Chondrocyte (in vitro differentiated cells): ENCODE data around the gene VANGL2. TPM values are rescaled to one million over a fixed set of nuclear protein-coding genes. Genes with fewer than 3 reads are reported as not detected.

Experiments
- DNase-seq: peaks from one replicate; pipeline ENCODE4 v3.0.0; 2021; ENCODE audit warnings: mixed read lengths, low spot score
- H3K27ac Mint-ChIP-seq: one replicate; pipeline ENCODE4 v1.8.0; 2021; ENCODE audit warnings: mild to moderate bottlenecking, moderate library complexity, mixed read lengths; ENCODE audit not compliant: unreplicated experiment
- H3K27me3 Mint-ChIP-seq: 2 replicates; pipeline ENCODE4 v1.8.0; 2021; ENCODE audit warnings: low read depth, mixed read lengths
- H3K36me3 Mint-ChIP-seq: 2 replicates; pipeline ENCODE4 v1.8.0; 2021; ENCODE audit warnings: low read depth, mixed read lengths
- H3K4me1 Mint-ChIP-seq: 2 replicates; pipeline ENCODE4 v1.8.0; 2021; ENCODE audit warnings: low read depth, mild to moderate bottlenecking, mixed read lengths
- H3K4me3 Mint-ChIP-seq: one replicate; pipeline ENCODE4 v1.8.0; 2021; ENCODE audit warnings: mild to moderate bottlenecking, moderate library complexity, mixed read lengths; ENCODE audit not compliant: unreplicated experiment
- H3K9me3 Mint-ChIP-seq: 2 replicates; pipeline ENCODE4 v1.8.0; 2021; ENCODE audit warnings: low read depth, mixed read lengths
- total RNA-seq: library from RNA; stranded (reverse); gene quantifications from 3 replicates; pipeline ENCODE4 v1.2.1, GENCODE V29; 2021
- TF ChIP-seq, protein P1 (sequence below): fragments of 200-600 bp; sonication (generic); IDR thresholded peaks from 2 replicates; pipeline ENCODE4 v1.5.0; 2021; ENCODE audit warnings: antibody characterized with exemption, mild to moderate bottlenecking, moderate library complexity

The VANGL2 gene
- total RNA-seq, 1 donor from 2014 or later = 11.3 TPM

DNA sequence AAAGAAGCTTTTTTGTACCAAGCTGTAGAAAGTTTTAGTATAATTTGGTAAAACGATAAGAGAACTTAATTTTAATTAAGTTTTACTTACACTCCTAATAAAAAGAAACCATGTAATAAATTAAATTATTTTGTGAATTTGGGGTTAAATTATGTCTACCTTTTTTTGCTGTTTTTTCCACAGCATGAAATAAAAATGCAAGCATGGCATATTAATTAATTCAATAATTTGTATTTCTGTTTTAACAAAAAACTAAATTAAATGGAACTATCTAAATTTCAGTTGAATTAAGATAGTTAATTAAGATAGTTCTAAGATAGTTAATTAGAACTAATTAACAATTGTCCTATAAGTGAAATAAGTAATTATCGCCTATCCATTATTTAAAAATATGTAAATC, 39.4 kb downstream of the VANGL2 start:
- Mint-ChIP-seq H3K4me1 (no peaks in the 10 kb centered on the region), H3K27ac (no peak overlapping the region), H3K36me3 (peaks cover 1% of the 10 kb centered on the region), H3K4me3 (no peak overlapping the region), H3K9me3 (no peaks in the 10 kb centered on the region), H3K27me3 (peaks cover 28% of the 10 kb centered on the region)
- DNase-seq = no peak
- TF ChIP-seq, protein P1, sequence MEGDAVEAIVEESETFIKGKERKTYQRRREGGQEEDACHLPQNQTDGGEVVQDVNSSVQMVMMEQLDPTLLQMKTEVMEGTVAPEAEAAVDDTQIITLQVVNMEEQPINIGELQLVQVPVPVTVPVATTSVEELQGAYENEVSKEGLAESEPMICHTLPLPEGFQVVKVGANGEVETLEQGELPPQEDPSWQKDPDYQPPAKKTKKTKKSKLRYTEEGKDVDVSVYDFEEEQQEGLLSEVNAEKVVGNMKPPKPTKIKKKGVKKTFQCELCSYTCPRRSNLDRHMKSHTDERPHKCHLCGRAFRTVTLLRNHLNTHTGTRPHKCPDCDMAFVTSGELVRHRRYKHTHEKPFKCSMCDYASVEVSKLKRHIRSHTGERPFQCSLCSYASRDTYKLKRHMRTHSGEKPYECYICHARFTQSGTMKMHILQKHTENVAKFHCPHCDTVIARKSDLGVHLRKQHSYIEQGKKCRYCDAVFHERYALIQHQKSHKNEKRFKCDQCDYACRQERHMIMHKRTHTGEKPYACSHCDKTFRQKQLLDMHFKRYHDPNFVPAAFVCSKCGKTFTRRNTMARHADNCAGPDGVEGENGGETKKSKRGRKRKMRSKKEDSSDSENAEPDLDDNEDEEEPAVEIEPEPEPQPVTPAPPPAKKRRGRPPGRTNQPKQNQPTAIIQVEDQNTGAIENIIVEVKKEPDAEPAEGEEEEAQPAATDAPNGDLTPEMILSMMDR = no peak

DNA sequence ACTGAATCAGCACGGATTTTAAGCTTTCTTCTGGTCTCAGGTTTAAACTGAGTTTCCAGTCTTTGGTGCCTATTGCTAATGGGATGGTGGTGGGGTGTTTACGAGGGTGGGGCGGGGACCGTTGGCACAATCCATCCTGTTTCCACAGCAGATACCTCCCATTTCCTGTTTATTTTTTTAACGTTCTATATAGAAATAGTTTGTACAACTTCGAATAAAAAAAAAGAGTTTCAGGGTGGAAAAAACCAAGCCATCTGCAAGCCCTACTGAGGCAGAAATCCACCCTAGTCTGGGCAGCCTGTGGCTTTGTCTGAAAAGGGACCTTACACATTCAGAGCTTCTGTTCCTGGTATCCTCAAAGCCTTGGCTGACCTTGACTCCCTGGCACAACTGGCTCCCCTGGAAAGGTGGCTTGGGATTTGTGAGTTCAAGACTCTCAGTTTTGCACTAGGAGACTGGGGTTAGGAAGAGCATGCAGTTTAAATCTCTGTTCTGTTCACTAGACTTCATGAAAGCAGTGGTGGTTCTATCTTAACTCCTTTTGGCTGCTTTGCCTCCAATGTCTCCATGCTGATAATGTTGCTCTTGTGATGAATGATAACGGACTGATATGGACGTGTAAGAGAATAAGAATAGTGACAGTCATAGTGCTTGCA, 46.7 kb downstream of the VANGL2 start:
- Mint-ChIP-seq H3K27ac (no peak overlapping the region), H3K9me3 (no peaks in the 10 kb centered on the region), H3K27me3 (peaks cover 27% of the 10 kb centered on the region), H3K36me3 (no peaks in the 10 kb centered on the region), H3K4me3 (no peak overlapping the region), H3K4me1 (no peaks in the 10 kb centered on the region)
- DNase-seq = no peak
- TF ChIP-seq, protein P1 = no peak

DNA sequence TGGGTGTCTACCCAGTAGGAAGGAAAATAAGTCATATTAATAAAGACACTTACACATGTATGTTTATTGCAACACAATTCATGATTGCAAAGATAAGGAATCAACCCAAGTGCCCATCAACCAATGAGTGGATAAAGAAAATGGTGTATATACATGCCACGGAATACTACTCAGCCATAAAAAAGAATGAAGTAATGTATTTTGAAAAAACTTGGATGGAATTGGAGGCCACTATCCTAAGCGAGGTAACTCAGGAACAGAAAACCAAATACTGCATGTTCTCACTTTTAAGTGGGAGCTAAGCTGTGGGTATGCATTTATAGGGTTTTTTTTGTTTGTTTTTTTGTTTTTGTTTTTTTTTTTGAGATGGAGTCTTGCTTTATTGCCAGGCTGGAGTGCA, 49.1 kb downstream of the VANGL2 start:
- H3K27me3 Mint-ChIP-seq = peaks cover 22% of the 10 kb centered on the region
- no peak overlapping the region for H3K27ac Mint-ChIP-seq
- TF ChIP-seq, protein P1 = no peak
- H3K36me3 Mint-ChIP-seq = no peaks in the 10 kb centered on the region
- no peak for DNase-seq
- no peaks in the 10 kb centered on the region for H3K9me3 Mint-ChIP-seq
- no peaks in the 10 kb centered on the region for H3K4me1 Mint-ChIP-seq
- no peak overlapping the region for H3K4me3 Mint-ChIP-seq

DNA sequence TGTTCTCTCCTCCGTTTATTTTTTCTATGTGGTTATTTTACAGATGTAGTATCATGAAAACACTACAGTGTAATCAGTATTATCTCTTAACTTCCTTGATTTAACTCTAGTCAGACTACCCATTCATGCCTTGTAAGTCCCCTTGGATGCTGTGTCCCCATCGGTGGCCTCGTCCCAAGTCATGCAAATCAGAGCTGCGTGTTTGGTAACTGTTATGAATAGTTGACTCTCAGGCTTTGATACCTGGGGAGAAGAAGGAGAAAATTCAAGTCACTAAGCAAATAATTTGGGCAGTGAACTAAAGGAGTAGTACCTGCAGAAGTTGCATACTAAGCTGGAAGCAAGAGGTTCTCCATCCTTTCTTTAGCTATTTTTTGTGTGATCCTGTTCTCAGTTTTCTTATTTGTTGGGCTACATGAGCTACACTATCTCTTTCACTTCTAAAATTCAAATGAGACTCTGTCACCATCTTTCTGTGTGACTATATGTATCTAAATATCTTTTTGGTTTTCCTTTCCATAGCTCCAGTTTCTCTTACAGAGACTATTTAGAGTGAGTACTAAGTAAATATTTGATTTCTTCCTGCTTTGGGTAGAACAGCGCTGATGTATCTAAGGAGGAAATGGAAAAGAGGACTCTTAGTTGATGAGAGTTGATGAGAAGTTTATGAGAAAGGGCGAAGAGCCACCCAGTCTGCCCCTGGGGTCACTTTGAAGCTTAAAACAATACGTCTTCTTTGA, 50.9 kb downstream of the VANGL2 start:
- H3K36me3 Mint-ChIP-seq = no peaks in the 10 kb centered on the region
- H3K4me1 Mint-ChIP-seq = no peaks in the 10 kb centered on the region
- no peak overlapping the region for H3K4me3 Mint-ChIP-seq
- no peak for DNase-seq
- H3K27me3 Mint-ChIP-seq = peaks cover 23% of the 10 kb centered on the region
- TF ChIP-seq, protein P1 = no peak
- H3K9me3 Mint-ChIP-seq = no peaks in the 10 kb centered on the region
- no peak overlapping the region for H3K27ac Mint-ChIP-seq

DNA sequence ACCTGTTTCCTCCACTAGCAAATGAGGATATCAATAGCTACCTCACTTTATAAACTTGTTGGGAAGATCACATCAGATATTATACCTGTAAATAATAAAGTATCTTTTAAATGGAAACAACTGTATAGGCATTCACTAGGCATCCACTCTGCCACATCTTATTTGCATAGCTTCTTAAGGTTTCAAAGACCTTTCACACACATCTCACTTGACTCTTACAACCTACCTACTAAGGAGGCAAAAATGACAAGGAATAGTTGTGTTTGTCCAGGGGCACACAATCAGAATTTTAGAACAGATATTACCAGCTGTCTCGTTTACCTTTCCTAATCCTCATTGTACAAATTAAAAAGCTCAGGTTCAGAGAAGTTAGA, 51.5 kb downstream of the VANGL2 start:
- Mint-ChIP-seq H3K4me1 (no peaks in the 10 kb centered on the region), H3K27me3 (peaks cover 22% of the 10 kb centered on the region)

More for the DNA sequence above, 51.5 kb downstream of the VANGL2 start:
- Mint-ChIP-seq H3K27ac (no peak overlapping the region), H3K4me3 (no peak overlapping the region), H3K36me3 (no peaks in the 10 kb centered on the region), H3K9me3 (no peaks in the 10 kb centered on the region)
- no peak for DNase-seq
- TF ChIP-seq, protein P1 = no peak
